ENCODE data around the gene TMEM17.

- TF ChIP-seq POLR2A (IDR thresholded peaks at IDR 0.05; ENCODE audit: low read depth, low read length) (no peak), POLR2AphosphoS5 (IDR thresholded peaks at IDR 0.05; ENCODE audit: low read depth, low read length) (no peak), SPI1 (IDR thresholded peaks at IDR 0.05; ENCODE audit: low read depth, low read length) (no peak), TAF1 (IDR thresholded peaks at IDR 0.05; ENCODE audit: low read depth, low read length) (no peak)
These were observed 38.3 kb downstream of the TMEM17 start for GRCh38 chr2:62467475-62468321.
